Fibroblast of skin of back (primary cell): Measurements from ENCODE around the gene MCOLN2.
A peak's percentile ranks its signal among the peaks of the same experiment; 100 is the strongest.

ENCODE experiments used
- DNase-seq: peaks from one replicate; pipeline ENCODE4 v3.0.0-alpha.2; 2013

Gene MCOLN2

GRCh38 chr1:84985365-84985764 is 11.5 kb downstream of the MCOLN2 start:
- no peak for DNase-seq

- DNase-seq, result no peak
Measured at GRCh38 chr1:84982395-84982794, 14.5 kb downstream of the MCOLN2 start.

- no peak for DNase-seq
Measured at GRCh38 chr1:84975035-84975434, 21.9 kb downstream of the MCOLN2 start.

GRCh38 chr1:84973498-84974334 is 23.2 kb downstream of the MCOLN2 start:
- no peak for DNase-seq

- DNase-seq, result peak; percentile 40
Measured at GRCh38 chr1:84972377-84972987, 24.4 kb downstream of the MCOLN2 start.

GRCh38 chr1:84971957-84972356 is 25.0 kb downstream of the MCOLN2 start:
- DNase-seq, result no peak

GRCh38 chr1:84969489-84970250 is 27.2 kb downstream of the MCOLN2 start:
- DNase-seq, result no peak

- DNase-seq, result no peak
Measured at GRCh38 chr1:84968865-84969264, 28.0 kb downstream of the MCOLN2 start.

- no peak for DNase-seq
Measured at GRCh38 chr1:84968101-84968500, 28.8 kb downstream of the MCOLN2 start.

GRCh38 chr1:84967666-84968065 is 29.2 kb downstream of the MCOLN2 start:
- DNase-seq, result no peak

GRCh38 chr1:84963021-84963420 is 33.9 kb downstream of the MCOLN2 start:
- DNase-seq, result no peak

- no peak for DNase-seq
Measured at GRCh38 chr1:84961316-84961715, 35.6 kb downstream of the MCOLN2 start.

- DNase-seq, result peak; percentile 68
Measured at GRCh38 chr1:84960371-84960770, 36.5 kb downstream of the MCOLN2 start.

GRCh38 chr1:84959294-84959693 is 37.6 kb downstream of the MCOLN2 start:
- DNase-seq, result no peak

GRCh38 chr1:84957966-84958365 is 38.9 kb downstream of the MCOLN2 start:
- no peak for DNase-seq

GRCh38 chr1:84956655-84957054 is 40.3 kb downstream of the MCOLN2 start:
- no peak for DNase-seq

GRCh38 chr1:84956097-84956496 is 40.8 kb downstream of the MCOLN2 start:
- no peak for DNase-seq

- no peak for DNase-seq
Measured at GRCh38 chr1:84949664-84950063, 47.2 kb downstream of the MCOLN2 start.

GRCh38 chr1:84947536-84948410 is 49.1 kb downstream of the MCOLN2 start:
- no peak for DNase-seq

GRCh38 chr1:84946631-84947030 is 50.3 kb downstream of the MCOLN2 start:
- DNase-seq, result no peak

GRCh38 chr1:84944767-84945486 is 52.0 kb downstream of the MCOLN2 start:
- peak; percentile 88 for DNase-seq

GRCh38 chr1:84941843-84942242 is 55.1 kb downstream of the MCOLN2 start:
- no peak for DNase-seq
